HepG2 (cell line): ENCODE data around the gene IPO13. TPM values are rescaled to one million over a fixed set of nuclear protein-coding genes. Genes with fewer than 3 reads are reported as not detected.

ENCODE experiments used
- DZIP1 ChIP-seq: sonication (generic); formaldehyde crosslinking; IDR thresholded peaks from 2 replicates; pipeline ENCODE4 v1.5.0; 2020; ENCODE audit warnings: mild to moderate bottlenecking, missing genetic modification reagents
- EP300 ChIP-seq, 3 experiments: sonication (generic) in 1 of 3; formaldehyde crosslinking in 1 of 3; IDR thresholded peaks; 2 replicates each; pipeline versions ENCODE4 v1.5.1 to v1.6.1; 2011 to 2020; ENCODE audit warnings: low read depth in 2 of 3, low read length in 2 of 3, borderline replicate concordance in 1 of 3, improper control_type of control experiment in 1 of 3, mild to moderate bottlenecking in 1 of 3, missing genetic modification reagents in 1 of 3, moderate library complexity in 1 of 3
- FOXK1 ChIP-seq: sonication (generic); formaldehyde crosslinking; IDR thresholded peaks from 2 replicates; pipeline ENCODE4 v1.4.0; 2020; ENCODE audit warnings: low read depth, missing genetic modification reagents, borderline replicate concordance
- HOMEZ ChIP-seq: IDR thresholded peaks from 2 replicates; pipeline ENCODE4 v1.6.1; 2016; ENCODE audit warnings: low read depth
- HOXD1 ChIP-seq: sonication (generic); formaldehyde crosslinking; IDR thresholded peaks from 2 replicates; pipeline ENCODE4 v1.5.0; 2020; ENCODE audit warnings: missing genetic modification reagents
- MYPOP ChIP-seq: sonication (generic); formaldehyde crosslinking; IDR thresholded peaks from 2 replicates; pipeline ENCODE4 v1.8.1; 2023; ENCODE audit warnings: mild to moderate bottlenecking, moderate library complexity, missing genetic modification reagents
- NFE2L1 ChIP-seq: sonication (generic); formaldehyde crosslinking; IDR thresholded peaks from 2 replicates; pipeline ENCODE4 v1.4.0; 2020; ENCODE audit warnings: missing genetic modification reagents, mild to moderate bottlenecking, borderline replicate concordance
- NR2F2 ChIP-seq: IDR thresholded peaks from 2 replicates; pipeline ENCODE4 v1.6.1; 2012; ENCODE audit warnings: low read depth, inconsistent platforms, borderline replicate concordance
- SSRP1 ChIP-seq: IDR thresholded peaks from 2 replicates; pipeline ENCODE4 v1.6.1; 2016; ENCODE audit warnings: control low read depth
- TCF7L2 ChIP-seq: IDR thresholded peaks from 2 replicates; pipeline ENCODE4 v1.6.1; 2011; ENCODE audit warnings: mild to moderate bottlenecking, low read depth, low read length, moderate library complexity
- ZFP1 ChIP-seq: IDR thresholded peaks from 2 replicates; pipeline ENCODE4 v1.6.1; 2016
- ZKSCAN8 ChIP-seq: IDR thresholded peaks from 2 replicates; pipeline ENCODE4 v1.6.1; 2016; ENCODE audit warnings: borderline replicate concordance, missing genetic modification reagents, missing compliant biosample characterization
- polyA plus RNA-seq, 8 experiments: library from polyadenylated mRNA; depleted of rRNA in 3 of 8; stranded (reverse) in 7 of 8; unstranded in 1 of 8; fragments of >200 nt; fragmentation: Illumina TruSeq in 4 of 8; extraction: Trizol in 4 of 8; gene quantifications; 2 replicates each; pipeline versions ENCODE4 v1.2.1 to v1.2.3, GENCODE V29; 2011 to 2016; ENCODE audit warnings: low read depth in 4 of 8, missing spikeins in 1 of 8, mixed read lengths in 1 of 8; ENCODE audit not compliant: insufficient read depth in 1 of 8
- total RNA-seq, 5 experiments: library from RNA; depleted of rRNA; stranded (reverse); fragments of >200 nt; fragmentation: Illumina TruSeq; extraction: Trizol; gene quantifications; 2 replicates each; pipeline ENCODE4 v1.2.3, GENCODE V29; 2016; ENCODE audit warnings: low read depth in 1 of 5
- TF ChIP-seq, protein P1 (sequence below): sonication (generic); formaldehyde crosslinking; IDR thresholded peaks from 2 replicates; pipeline ENCODE4 v1.4.0; 2020; ENCODE audit warnings: mild to moderate bottlenecking, missing genetic modification reagents, borderline replicate concordance

Gene IPO13
- total and polyA plus RNA-seq, 2 of the 13 experiments (the other 11 are each of a cell fraction or from before 2014, with no cell fraction given), result 12.9 to 15.6 TPM

GRCh38 chr1:43946236-43947060, at the start of gene IPO13 (continued):
- TF ChIP-seq DZIP1 (CRISPR knock-in tag) (no peak), SSRP1 (no peak), MYPOP (CRISPR knock-in tag) (peak; percentile 78), FOXK1 (CRISPR knock-in tag) (peak; percentile 90), EP300 (IDR thresholded peaks at IDR 0.05; ENCODE audit: low read depth in 2 of 2, low read length in 2 of 2) (no peak), EP300 (CRISPR knock-in tag; IDR thresholded peaks at IDR 0.05; ENCODE audit: borderline replicate concordance) (no peak), NR2F2 (no peak), ZFP1 (CRISPR knock-in tag) (0 out of 2 replicates have a peak, but pooled peaks have one; percentile 54), NFE2L1 (no peak), TCF7L2 (no peak), HOMEZ (CRISPR knock-in tag) (peak; percentile 52; the same call in 1 of the 2 replicates), HOXD1 (peak; percentile 49; the same call in 1 of the 2 replicates), ZKSCAN8 (CRISPR knock-in tag) (no peak; the same call in 1 of the 2 replicates)
- TF ChIP-seq, protein P1, sequence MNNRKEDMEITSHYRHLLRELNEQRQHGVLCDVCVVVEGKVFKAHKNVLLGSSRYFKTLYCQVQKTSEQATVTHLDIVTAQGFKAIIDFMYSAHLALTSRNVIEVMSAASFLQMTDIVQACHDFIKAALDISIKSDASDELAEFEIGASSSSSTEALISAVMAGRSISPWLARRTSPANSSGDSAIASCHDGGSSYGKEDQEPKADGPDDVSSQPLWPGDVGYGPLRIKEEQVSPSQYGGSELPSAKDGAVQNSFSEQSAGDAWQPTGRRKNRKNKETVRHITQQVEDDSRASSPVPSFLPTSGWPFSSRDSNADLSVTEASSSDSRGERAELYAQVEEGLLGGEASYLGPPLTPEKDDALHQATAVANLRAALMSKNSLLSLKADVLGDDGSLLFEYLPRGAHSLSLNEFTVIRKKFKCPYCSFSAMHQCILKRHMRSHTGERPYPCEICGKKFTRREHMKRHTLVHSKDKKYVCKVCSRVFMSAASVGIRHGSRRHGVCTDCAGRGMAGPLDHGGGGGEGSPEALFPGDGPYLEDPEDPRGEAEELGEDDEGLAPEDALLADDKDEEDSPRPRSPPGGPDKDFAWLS (CRISPR knock-in tag), result peak; percentile 29; the same call in 1 of the 2 replicates
